HG03097 (cell line): ENCODE results near the gene TEX10.
A peak's percentile ranks its signal among the peaks of the same experiment; 100 is the strongest.
"Not testable (repeated sequence)": the region's sequence is repeated elsewhere in the genome, so short reads cannot be mapped to it uniquely, and the experiment has no call there.

Experiments
- ATAC-seq: cut with Tn5 transposase; IDR thresholded peaks from one replicate; pipeline ENCODE4 v1.9.1; 2021; ENCODE audit not compliant: unreplicated experiment, low FRiP score

Gene TEX10

DNA sequence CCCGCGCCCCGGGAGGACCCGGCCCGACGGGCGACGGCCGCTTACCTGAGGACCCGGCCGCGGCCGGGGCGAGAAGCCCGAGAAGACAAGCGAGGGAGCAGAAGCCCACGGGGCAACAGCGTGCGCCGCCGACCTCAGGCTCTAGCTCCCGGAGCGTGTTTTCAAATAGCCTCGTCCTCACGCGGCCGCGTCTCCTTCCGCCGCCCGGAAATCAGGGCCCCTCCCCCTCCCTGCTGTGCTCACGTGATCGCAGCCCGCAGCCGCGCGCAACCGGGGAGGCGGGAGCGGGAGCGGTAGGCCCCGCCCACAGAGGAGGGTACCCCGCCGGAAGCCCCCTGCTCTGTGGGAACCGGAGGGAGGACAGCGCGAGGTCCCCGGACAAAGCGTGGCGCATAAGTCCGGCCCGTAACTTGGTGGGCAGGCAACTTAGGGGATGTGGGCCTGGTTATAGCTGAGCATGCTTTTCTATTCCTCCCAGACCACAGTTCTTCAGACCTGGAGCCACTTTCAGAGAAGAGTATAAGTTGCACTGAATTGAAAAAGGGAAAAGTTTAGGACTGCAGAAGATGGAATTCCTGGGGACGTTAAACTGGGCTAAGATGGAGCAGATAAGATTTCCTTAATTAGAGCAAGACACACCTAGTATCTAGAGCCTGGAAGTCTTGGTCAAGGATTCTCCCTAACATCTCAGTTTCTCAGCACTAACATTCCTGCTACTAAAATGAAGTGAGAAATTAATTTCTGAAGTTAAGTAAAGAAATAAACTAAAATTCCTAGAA is at the start of gene TEX10:
Gene TEX10 (minus strand): TSS at position 216 of the 779 bp plus-strand sequence. CDS start 3,579 bp downstream, outside the sequence.
- peak; percentile 70 for ATAC-seq

DNA sequence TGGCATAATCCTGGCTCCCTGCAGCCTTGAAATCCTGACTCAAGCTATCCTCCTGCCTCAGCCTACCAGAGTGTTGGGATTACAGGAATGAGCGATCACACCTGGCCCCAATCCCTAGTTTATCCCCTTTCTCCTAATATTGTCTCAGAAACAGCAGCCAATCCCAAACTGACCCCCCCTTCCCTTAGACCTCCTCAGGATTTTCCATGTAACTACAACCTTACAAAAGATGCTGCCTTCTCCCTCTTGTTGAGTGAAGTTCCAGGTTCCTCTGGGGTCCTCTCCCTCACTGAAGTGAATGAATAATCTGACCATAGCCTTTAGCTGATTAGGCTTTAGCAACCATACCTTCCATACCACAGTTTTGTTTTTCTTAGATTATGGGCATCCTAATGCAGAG is 48.3 kb upstream of the TEX10 start:
- no peak for ATAC-seq

DNA sequence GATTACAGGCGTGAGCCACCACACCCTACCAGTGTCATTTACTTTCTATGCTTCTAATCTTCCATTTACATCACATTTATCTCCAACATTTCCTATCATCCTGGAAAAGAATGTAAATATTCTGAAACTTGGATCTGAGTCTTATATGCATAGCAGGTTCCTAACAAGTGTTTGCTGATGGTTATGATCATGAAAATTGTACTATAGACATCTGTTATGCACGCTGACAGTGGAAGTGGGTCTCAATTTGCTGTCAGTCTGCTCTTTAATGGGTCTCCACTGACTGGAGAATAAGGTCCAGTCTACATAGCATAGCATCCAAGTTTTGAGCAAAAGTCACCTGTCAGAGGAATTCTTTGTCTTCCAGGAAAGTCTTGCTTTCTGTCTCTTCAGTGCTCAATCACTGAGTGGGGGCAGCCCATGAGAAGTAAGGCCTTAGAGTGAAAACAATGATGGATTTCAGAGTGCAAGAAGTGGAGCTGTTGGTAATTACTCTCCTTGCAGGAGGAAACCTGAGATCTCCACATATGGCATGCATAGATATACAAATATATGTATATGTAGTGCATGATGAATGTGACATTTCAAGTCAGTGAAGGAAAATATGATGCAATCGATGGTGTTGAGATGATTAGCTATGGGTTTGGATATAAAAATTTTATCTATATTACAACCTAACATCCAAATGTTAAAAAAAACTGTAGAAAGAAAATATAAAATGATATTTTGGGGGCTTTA is 45.0 kb upstream of the TEX10 start:
- ATAC-seq: no peak

DNA sequence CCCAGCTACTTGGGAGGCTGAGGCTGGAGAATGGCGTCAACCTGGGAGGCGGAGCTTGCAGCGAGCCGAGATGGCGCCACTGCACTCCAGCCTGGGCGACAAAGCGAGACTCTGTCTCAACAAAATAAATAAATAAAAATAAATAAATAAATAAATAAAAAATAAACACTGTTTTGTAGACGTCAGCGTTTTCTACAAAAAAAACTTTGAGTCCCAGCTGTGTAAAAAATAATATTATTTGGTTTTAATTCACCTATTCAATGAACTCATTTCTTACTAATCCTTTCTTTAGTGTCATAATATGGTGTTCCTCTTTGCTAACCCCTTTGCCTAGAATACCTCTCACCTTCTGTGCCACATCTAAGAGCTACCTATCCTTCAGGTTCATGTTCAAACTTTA is 44.0 kb upstream of the TEX10 start:
- ATAC-seq: no peak

DNA sequence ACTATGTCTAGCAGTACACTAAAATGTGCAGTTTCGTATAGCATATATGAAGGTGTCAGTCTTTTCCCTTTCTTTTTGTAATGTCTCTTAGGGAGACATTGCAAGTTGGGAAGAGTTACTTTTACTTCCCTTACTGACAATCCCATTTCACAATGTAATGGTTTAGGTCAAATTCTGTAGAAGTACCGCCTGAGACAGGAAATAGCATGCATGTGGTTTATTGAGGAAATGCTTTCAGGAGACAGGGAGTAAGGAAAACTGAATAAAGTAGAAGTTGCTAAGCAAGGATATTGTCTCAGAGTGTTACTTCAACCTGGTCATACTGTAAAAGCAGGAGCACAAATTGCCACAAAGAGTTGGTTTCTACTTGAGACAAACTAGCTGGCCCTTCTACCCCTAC is 42.1 kb upstream of the TEX10 start:
- no peak for ATAC-seq

DNA sequence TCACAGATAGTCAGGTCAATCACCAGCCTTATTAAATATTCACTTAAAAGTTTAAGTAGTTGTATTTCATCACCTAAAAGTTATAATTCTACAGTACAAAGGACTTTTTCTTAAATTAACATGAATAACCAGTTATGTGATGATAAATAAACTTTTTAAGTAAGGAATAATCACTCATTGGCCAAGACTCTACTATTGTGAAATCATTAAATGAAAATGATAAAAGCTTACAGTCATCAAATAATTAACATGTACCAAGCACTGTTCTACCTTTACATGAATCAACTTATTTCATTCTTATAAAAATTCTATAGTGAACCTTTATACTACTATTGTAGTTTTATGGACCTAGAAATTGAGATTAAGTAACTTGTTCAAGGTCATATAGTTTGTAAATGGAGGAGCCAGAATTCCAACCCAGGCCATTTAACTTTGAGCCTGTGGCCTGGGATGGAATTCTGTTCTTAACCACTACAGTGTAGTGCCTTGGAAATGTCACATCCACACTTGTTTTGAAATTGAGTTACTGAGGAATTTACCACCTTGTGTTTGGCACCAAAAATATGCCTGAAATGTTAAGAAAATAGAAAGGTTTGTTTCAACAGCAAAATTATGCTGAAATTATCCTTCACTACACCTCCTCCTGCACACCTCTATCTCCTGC is 41.4 kb upstream of the TEX10 start:
- ATAC-seq: no peak

DNA sequence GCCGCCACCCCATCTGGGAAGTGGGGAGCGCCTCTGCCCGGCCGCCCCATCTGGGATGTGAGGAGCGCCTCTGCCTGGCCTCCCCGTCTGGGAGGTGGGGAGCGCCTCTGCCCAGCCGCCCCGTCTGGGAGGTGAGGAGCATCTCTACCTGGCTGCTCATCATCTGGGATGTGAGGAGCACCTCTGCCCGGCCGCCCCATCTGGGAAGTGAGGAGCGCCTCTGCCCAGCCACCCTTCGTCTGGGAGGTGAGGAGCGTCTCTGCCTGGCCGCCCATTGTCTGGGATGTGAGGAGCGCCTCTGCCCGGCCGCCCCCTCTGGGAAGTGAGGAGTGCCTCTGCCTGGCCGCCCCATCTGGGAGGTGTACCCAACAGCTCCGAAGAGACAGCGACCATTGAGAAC is 40.2 kb upstream of the TEX10 start:
- ATAC-seq: not testable (repeated sequence)

DNA sequence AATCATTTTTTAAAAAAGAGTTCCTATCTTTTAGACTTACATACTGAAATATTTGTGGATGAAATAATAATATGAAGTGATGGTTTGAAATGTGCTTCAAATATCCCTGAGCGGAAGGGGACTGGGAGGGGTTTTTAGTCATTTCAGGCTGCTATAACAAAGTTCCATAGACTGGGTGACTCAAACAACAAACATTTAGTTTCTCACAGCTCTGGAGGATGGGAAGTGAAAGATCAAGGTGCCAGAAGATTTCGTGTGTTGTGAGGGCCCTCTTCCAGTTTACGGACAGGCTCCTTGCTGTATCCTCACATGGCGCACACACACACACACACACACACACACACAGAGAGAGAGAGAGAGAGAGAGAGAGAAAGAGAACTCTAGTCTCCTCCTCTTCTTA is 27.1 kb upstream of the TEX10 start:
- ATAC-seq: no peak

DNA sequence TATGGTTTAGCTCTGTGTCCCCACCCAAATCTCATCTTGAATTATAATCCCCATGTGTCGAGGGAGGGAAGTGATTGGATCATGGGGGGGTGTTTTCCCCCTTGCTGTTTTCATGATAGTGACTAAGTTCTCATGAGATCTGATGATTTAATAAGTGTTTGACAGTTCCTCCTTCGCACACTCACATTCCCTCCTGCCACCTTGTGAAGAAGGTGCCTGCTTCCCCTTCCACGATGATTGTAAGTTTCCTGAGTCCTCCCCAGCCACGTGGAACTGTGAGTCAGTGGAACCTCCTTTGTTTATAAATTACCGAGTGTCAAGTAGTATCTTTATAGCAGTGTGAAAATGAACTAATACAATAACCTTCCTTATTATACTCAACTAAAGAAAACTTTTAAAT is 24.3 kb upstream of the TEX10 start:
- no peak for ATAC-seq

DNA sequence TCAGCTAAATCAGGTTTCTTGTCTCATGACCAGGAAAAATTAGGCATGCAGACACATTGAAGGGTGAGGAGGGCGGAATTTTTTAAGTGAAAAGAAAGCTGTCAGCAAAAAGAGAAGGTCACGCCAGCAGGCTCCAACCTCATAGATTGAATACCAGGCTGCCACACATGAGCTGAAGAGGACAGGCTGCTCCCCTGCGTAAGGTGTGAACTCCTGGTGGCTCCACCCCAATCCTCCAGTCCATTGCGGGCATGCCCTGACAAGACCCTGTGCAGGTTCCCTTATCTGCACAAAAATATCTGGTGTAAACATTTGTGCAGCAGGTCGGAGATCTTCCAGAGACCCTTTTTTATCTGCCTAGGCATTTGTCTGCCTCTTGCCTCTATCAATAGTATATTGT is 22.9 kb upstream of the TEX10 start:
- no peak for ATAC-seq

DNA sequence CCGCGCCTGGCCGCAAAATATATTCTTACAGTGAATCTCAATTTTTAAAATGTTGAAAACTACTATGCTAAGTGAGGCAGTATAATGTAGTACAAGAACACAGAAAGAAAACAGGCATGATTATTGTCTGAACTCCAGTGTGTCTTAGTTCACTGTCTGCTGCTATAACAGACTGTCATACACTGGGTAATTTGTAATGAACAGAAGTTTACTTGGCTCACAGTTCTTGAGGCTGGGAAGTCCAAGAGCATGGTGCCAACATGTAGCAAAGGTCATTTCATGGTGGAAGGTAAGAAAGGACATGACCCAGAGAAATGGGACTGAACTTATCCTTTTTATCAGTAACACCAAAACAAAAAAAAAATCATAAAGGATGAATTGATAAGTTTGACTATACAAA is 19.9 kb upstream of the TEX10 start:
- ATAC-seq: no peak

DNA sequence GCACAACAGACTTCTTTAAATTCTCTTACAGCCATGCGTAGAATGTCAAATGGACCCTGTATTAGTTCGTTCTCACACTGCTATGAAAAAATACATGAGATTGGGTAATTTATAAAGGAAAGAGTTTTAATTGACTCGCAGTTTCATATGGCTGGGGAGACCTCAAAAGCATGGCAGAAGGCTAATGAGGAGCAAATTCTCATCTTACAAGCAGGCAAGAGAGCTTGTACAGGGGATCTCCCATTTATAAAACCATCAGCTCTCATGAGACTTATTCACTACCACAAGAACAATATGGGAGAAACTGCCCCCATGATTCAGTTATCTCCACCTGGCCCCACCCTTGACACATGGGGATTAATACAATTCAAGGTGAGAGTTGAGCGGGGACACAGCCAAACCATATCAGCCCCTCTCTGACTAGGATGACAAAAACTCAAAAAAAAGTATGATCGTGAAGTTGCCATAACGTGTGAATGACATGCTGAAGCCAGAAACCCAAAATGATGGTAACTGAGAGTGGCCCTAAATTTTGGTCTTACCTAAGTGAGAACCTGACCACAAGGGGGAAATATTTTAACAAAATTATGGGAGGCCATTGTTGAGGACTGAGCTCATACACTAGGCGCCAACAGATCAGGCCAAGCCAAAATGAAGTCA is 17.5 kb upstream of the TEX10 start:
- no peak for ATAC-seq

DNA sequence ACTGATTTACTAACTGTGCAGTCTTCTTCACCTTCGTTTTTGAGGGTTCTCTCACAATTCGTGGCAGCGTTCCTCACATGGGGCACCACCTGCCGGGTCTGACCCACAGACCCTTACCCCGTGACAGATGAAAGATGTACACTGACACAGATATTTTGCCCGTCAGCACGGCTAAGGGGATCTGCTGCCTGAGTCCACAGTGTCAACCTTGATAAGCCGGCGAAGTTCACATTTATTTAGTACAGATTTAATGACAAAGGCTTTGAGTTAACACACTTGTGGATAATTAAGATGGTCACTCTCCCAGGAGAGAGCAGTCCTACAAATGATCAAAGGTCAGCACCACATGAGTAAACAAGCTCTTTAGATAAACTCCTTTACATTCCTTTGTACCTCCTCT is 15.9 kb upstream of the TEX10 start:
- no peak for ATAC-seq

DNA sequence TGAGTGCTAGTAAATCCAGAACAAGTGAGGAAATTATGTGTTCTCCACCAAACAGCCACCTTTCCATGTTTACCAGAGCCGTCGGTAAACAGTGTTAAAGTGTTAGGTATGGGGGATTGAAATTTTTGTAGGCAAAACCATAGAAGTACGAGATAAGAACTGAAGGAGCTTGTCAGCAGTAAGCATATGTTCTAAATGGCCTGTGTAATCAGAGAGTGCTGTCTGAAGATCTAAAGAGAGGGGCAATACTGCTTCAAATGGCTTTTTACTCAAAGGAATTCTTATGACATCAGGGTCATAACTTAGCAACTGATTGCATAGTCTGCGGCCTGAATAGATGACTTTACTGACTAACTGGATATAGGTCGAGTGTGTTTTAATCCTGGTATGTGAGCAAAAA is 13.4 kb upstream of the TEX10 start:
- no peak for ATAC-seq

DNA sequence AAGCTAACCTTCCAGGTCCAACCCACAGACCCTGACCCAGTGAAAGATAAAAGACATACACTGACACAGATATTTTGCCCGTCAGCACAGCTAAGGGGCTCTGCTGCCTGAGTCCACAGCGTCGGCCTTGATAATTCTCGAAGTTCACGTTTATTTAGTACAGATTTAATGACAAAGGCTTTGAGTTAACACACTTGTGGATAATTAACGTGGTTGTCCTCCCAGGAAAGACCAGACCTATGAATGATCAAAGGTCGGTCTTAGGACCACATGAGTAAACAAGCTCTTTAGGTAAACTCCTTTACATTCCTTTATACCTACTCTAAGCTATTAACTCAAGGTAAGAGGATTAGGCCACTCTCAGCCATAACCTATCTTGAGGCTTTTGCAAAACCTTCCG is 11.3 kb upstream of the TEX10 start:
- ATAC-seq: no peak

DNA sequence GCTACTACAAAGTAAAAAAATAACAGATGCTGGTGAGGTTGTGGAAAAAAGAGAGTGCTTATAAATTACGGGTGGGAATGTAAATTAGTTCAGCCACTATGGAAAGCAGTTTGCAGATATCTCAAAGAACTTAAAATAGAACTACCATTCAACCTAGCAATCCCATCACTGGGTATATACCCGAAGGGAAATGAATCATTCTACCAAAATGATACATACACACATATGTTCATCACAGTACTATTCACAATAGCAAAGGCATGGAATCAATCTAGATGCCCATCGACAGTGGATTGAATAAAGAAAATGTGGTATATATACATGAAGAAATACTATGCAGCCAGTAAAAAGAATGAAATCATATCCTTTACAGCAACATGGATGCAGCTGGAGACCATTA is 6.3 kb upstream of the TEX10 start:
- no peak for ATAC-seq

DNA sequence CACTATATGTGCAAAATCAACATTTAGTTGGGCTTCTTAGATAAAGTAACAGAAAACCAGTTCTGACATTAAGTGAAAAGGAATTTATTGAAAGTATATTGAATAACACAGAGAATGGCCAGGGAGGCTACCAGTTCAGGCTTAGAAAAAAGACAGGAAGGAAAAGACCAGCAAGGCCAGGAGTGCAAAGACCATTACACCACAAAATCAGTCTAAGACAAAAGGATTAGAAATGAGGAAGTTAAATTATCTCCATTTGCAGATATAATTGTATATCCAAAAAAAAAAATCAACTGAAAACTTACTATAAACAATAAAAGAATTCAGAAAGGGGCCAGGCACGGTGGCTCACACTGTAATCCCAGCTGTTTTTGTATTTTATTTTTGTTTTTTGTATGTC is 4.8 kb upstream of the TEX10 start:
- no peak for ATAC-seq

DNA sequence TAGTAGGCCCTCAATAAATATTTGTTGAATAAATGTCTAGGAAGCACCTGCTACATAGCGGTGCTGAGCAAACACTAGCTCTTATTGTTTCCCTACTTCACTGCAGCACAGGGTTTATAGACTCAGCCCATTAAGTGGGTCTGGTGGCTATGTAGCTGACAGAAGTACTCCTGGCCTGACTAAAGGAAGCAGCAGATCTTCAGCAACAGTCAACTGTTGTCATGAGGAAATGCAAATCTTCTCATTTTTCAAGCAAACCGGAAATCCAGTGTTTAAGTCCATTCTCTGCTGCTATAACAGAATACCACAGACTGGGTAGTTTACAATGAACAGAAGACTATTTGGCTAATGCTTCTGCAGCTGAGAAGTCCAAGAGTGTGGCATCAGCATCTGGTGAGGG is 2.8 kb upstream of the TEX10 start:
- ATAC-seq: no peak

DNA sequence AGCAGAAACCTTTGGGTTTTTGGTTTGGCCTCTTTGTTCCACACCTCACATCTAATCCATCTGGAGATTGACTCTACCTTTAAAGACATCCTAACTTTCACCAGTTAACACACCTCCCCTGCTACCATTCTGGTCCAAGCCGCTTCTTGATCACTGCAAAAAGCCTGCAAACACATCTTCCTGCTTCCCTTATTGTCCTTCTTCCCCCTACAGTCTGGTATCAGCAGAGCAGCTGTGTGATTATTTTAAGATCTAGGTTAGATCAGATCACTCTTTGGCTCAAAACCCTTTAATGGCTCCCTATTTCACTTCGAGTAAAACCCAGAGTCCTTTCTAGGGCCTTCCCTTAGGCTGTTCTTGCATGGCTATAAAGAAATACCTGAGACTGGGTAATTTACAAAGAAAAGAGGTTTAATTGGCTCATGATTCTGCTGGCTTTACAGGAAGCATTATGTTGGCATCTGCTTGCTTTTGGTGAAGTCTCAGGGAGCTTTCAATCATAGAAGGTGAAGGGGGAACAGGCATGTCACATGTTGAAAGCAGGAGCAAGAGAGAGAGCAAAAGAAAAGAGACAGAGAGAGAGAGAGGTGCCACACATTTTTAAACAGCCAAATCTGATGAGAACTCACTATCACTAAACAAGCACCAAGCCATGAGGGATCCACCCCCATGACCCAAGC is 1.5 kb upstream of the TEX10 start:
- ATAC-seq: no peak

DNA sequence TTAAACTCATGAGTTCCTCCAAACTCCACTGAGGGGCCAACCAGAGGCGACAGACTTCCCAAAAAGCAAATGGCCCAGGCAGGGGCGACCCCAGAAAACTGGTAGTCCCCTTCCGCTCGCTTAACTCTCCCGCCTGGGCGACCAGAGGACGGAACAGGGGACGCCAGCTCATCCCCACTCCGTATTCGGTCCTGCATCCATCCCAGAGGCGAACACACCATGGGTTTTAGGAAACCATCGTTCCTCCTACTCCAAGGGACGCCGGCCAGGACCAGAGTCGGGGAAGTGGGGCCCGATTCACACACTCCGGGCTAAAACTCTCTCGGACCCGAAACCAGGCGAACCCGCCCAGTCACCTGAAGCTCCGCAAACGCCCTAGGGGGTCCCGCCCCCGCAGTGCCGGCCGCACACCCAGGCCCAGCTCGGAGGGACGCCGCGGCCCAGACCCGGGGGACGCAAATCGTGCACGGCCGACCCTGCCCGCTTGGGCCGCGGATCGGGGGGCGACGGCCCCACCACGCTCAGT is 478 bp downstream of the TEX10 start:
- ATAC-seq: peak; percentile 29
